HG02840 (cell line): ENCODE measurements around the gene FEM1C.

Source experiments
- ATAC-seq: cut with Tn5 transposase; IDR thresholded peaks from one replicate; pipeline ENCODE4 v1.9.1; 2021; ENCODE audit warnings: mild to moderate bottlenecking, moderate library complexity, moderate number of reproducible peaks; ENCODE audit not compliant: unreplicated experiment, low FRiP score

Gene FEM1C

GRCh38 chr5:115544436-115545350, at the start of gene FEM1C:
FEM1C (minus strand) TSS chr5:115544775; CDS start chr5:115543493, 1,282 bp downstream.
- ATAC-seq: peak; percentile 98

- no peak for ATAC-seq
These were observed 44.5 kb upstream of the FEM1C start for GRCh38 chr5:115589043-115589442.

- no peak for ATAC-seq
These were observed 44.1 kb upstream of the FEM1C start for GRCh38 chr5:115588640-115589039.

GRCh38 chr5:115586525-115587146, 42.1 kb upstream of the FEM1C start:
- ATAC-seq: no peak

- no peak for ATAC-seq
These were observed 40.7 kb upstream of the FEM1C start for GRCh38 chr5:115585265-115585664.

- ATAC-seq: no peak
These were observed 39.9 kb upstream of the FEM1C start for GRCh38 chr5:115584501-115584900.

GRCh38 chr5:115583474-115583873, 38.9 kb upstream of the FEM1C start:
- no peak for ATAC-seq

- ATAC-seq: no peak
These were observed 36.4 kb upstream of the FEM1C start for GRCh38 chr5:115580941-115581340.

GRCh38 chr5:115579747-115580173, 35.2 kb upstream of the FEM1C start:
- peak; percentile 55 for ATAC-seq

GRCh38 chr5:115579216-115579615, 34.6 kb upstream of the FEM1C start:
- no peak for ATAC-seq

- peak; percentile 39 for ATAC-seq
These were observed 34.1 kb upstream of the FEM1C start for GRCh38 chr5:115578657-115579056.

- no peak for ATAC-seq
These were observed 33.2 kb upstream of the FEM1C start for GRCh38 chr5:115577741-115578140.

GRCh38 chr5:115577329-115577728, 32.8 kb upstream of the FEM1C start:
- no peak for ATAC-seq

GRCh38 chr5:115575167-115576070, 30.8 kb upstream of the FEM1C start:
- no peak for ATAC-seq

GRCh38 chr5:115573133-115573532, 28.6 kb upstream of the FEM1C start:
- no peak for ATAC-seq

- no peak for ATAC-seq
These were observed 26.9 kb upstream of the FEM1C start for GRCh38 chr5:115571441-115571878.

GRCh38 chr5:115568668-115569067, 24.1 kb upstream of the FEM1C start:
- no peak for ATAC-seq

- ATAC-seq: no peak
These were observed 20.7 kb upstream of the FEM1C start for GRCh38 chr5:115565233-115565632.

- ATAC-seq: no peak
These were observed 16.6 kb upstream of the FEM1C start for GRCh38 chr5:115561176-115561575.

- no peak for ATAC-seq
These were observed 14.9 kb upstream of the FEM1C start for GRCh38 chr5:115559524-115559923.
